Hindlimb muscle (tissue), 1 donor: Measurements from ENCODE around the gene GPRC5A. TPM values are rescaled to one million over a fixed set of nuclear protein-coding genes. Genes with fewer than 3 reads are reported as not detected.

Source experiments
- DNase-seq: peaks from one replicate; pipeline ENCODE4 v3.0.0-alpha.2; 2013
- polyA plus RNA-seq: library from polyadenylated mRNA; unstranded; fragments of 120-200 nt; gene quantifications from one replicate; pipeline ENCODE4 v1.2.1, GENCODE V29; 2013; ENCODE audit not compliant: insufficient read length

GPRC5A gene
- polyA plus RNA-seq, 1 donor, result 1.4 TPM

GRCh38 chr12:12887471-12887870 lies 3.9 kb upstream of the GPRC5A start:
- DNase-seq, result no peak

GRCh38 chr12:12889701-12890100 lies 1.7 kb upstream of the GPRC5A start:
- no peak for DNase-seq

GRCh38 chr12:12890543-12891079 lies 751 bp upstream of the GPRC5A start:
- DNase-seq, result peak; percentile 67

GRCh38 chr12:12891881-12892355 lies 556 bp downstream of the GPRC5A start:
- no peak for DNase-seq

- no peak for DNase-seq
Measured at GRCh38 chr12:12892681-12893141, 1.3 kb downstream of the GPRC5A start.

GRCh38 chr12:12893438-12893837 lies 2.1 kb downstream of the GPRC5A start:
- DNase-seq, result no peak

- no peak for DNase-seq
Measured at GRCh38 chr12:12896260-12896659, 4.9 kb downstream of the GPRC5A start.

GRCh38 chr12:12897302-12897701 lies 5.9 kb downstream of the GPRC5A start:
- no peak for DNase-seq

GRCh38 chr12:12898136-12898717 lies 6.9 kb downstream of the GPRC5A start:
- DNase-seq, result no peak

GRCh38 chr12:12898911-12899511 lies 7.6 kb downstream of the GPRC5A start:
- DNase-seq, result no peak

GRCh38 chr12:12899530-12900380 lies 8.4 kb downstream of the GPRC5A start:
- DNase-seq, result no peak

- no peak for DNase-seq
Measured at GRCh38 chr12:12900786-12901157, 9.4 kb downstream of the GPRC5A start.

- DNase-seq, result no peak
Measured at GRCh38 chr12:12901158-12901791, 9.9 kb downstream of the GPRC5A start.

GRCh38 chr12:12902036-12902435 lies 10.7 kb downstream of the GPRC5A start:
- DNase-seq, result no peak

- no peak for DNase-seq
Measured at GRCh38 chr12:12903642-12904609, 12.6 kb downstream of the GPRC5A start.

- DNase-seq, result no peak
Measured at GRCh38 chr12:12907552-12907951, 16.2 kb downstream of the GPRC5A start.

GRCh38 chr12:12908252-12908651 lies 16.9 kb downstream of the GPRC5A start:
- DNase-seq, result no peak

GRCh38 chr12:12908711-12909110 lies 17.3 kb downstream of the GPRC5A start:
- no peak for DNase-seq

GRCh38 chr12:12909228-12909994 lies 18.0 kb downstream of the GPRC5A start:
- no peak for DNase-seq

- DNase-seq, result no peak
Measured at GRCh38 chr12:12909995-12910420, 18.6 kb downstream of the GPRC5A start.

GRCh38 chr12:12912711-12913110 lies 21.3 kb downstream of the GPRC5A start:
- no peak for DNase-seq
